Measurements from ENCODE around the gene PGA5. TPM values are rescaled to one million over a fixed set of nuclear protein-coding genes. Genes with fewer than 3 reads are reported as not detected.

PGA5 gene
- total and polyA plus RNA-seq, 9 of the 15 experiments (the other 6 are each of a cell fraction or from before 2014, with no cell fraction given) = not detected

GRCh38 chr11:61287338-61287977 is 46.5 kb downstream of the PGA5 start (continued):
- TF ChIP-seq HMBOX1 (IDR thresholded peaks at IDR 0.05) (peak; percentile 95), ZNF639 (CRISPR knock-in tag; conservative IDR thresholded peaks at IDR 0.05 in 1 of 2, IDR thresholded peaks at IDR 0.05 in 1 of 2) (0 out of 4 replicates have a peak, but pooled peaks of 1 of the 2 experiments have one; percentile 55), NCOA1 (IDR thresholded peaks at IDR 0.05; ENCODE audit: low read depth) (peak; percentile 92), ZEB2 (IDR thresholded peaks at IDR 0.05) (no peak; the same call in 1 of the 2 replicates), GMEB1 (CRISPR knock-in tag; IDR thresholded peaks at IDR 0.05) (no peak), FOXK2 (conservative IDR thresholded peaks at IDR 0.05 in 1 of 2, IDR thresholded peaks at IDR 0.05 in 1 of 2; ENCODE audit: low read depth in 2 of 2) (peak; percentile 58 to 67; a peak in 3 of 4 replicates), DACH1 (IDR thresholded peaks at IDR 0.05; ENCODE audit: partially characterized antibody) (no peak), GTF2F1 (IDR thresholded peaks at IDR 0.05; ENCODE audit: low read depth, low read length) (no peak), ASH1L (IDR thresholded peaks at IDR 0.05; ENCODE audit: borderline replicate concordance, low read depth, partially characterized antibody) (peak; percentile 2), HDGF (IDR thresholded peaks at IDR 0.05) (peak; percentile 52; the same call in 1 of the 2 replicates), ATF4 (CRISPR knock-in tag; IDR thresholded peaks at IDR 0.05) (peak; percentile 21; the same call in 1 of the 2 replicates), ARID1B (IDR thresholded peaks at IDR 0.05) (peak; percentile 98), BHLHE40 (IDR thresholded peaks at IDR 0.05; ENCODE audit: low read length) (peak; percentile 83), TEAD4 (IDR thresholded peaks at IDR 0.05; ENCODE audit: low read length) (peak; percentile 95), TEAD4 (CRISPR knock-in tag; IDR thresholded peaks at IDR 0.05; ENCODE audit: borderline replicate concordance) (no peak)
- TF ChIP-seq, protein P1, sequence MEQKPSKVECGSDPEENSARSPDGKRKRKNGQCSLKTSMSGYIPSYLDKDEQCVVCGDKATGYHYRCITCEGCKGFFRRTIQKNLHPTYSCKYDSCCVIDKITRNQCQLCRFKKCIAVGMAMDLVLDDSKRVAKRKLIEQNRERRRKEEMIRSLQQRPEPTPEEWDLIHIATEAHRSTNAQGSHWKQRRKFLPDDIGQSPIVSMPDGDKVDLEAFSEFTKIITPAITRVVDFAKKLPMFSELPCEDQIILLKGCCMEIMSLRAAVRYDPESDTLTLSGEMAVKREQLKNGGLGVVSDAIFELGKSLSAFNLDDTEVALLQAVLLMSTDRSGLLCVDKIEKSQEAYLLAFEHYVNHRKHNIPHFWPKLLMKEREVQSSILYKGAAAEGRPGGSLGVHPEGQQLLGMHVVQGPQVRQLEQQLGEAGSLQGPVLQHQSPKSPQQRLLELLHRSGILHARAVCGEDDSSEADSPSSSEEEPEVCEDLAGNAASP (IDR thresholded peaks at IDR 0.05) = peak; percentile 48; the same call in 1 of the 2 replicates
- TF ChIP-seq, protein P2, sequence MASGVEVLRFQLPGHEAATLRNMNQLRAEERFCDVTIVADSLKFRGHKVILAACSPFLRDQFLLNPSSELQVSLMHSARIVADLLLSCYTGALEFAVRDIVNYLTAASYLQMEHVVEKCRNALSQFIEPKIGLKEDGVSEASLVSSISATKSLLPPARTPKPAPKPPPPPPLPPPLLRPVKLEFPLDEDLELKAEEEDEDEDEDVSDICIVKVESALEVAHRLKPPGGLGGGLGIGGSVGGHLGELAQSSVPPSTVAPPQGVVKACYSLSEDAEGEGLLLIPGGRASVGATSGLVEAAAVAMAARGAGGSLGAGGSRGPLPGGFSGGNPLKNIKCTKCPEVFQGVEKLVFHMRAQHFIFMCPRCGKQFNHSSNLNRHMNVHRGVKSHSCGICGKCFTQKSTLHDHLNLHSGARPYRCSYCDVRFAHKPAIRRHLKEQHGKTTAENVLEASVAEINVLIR (CRISPR knock-in tag; IDR thresholded peaks at IDR 0.05) = 0 out of 2 replicates have a peak, but pooled peaks have one; percentile 18
- TF ChIP-seq, protein P3, sequence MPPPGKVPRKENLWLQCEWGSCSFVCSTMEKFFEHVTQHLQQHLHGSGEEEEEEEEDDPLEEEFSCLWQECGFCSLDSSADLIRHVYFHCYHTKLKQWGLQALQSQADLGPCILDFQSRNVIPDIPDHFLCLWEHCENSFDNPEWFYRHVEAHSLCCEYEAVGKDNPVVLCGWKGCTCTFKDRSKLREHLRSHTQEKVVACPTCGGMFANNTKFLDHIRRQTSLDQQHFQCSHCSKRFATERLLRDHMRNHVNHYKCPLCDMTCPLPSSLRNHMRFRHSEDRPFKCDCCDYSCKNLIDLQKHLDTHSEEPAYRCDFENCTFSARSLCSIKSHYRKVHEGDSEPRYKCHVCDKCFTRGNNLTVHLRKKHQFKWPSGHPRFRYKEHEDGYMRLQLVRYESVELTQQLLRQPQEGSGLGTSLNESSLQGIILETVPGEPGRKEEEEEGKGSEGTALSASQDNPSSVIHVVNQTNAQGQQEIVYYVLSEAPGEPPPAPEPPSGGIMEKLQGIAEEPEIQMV (tag; conservative IDR thresholded peaks at IDR 0.05; ENCODE audit: low read depth) = no peak; the same call in 1 of the 2 replicates

Data from K562 (cell line).